HepG2 (cell line): ENCODE results near the gene GARS1. TPM values are rescaled to one million over a fixed set of nuclear protein-coding genes. Genes with fewer than 3 reads are reported as not detected.

Source experiments
- ATAC-seq: fragments of 200-7000 bp; cut with Tn5 transposase; 3 replicates; pipeline ENCODE4 v1.9.1; 2020; ENCODE audit warnings: mild to moderate bottlenecking, moderate library complexity
- BruUV-seq: library from RNA; stranded (reverse); fragments of 400-500 nt; replicated peaks from 2 replicates; lab custom pipeline; 2021; lab: Mats Ljungman, UMichigan
- CTCF ChIA-PET: fragments of 300-600 bp; formaldehyde crosslinking; extraction: SDS; loops from one replicate; lab custom pipeline; 2021; ENCODE audit warnings: low total read pairs, inconsistent platforms, low intra/inter-chr PET ratio; lab: Yijun Ruan, JAX
- POLR2A ChIA-PET: fragments of 350-600 bp; sonication (Branson Sonifier 250); formaldehyde crosslinking; loops from one replicate; lab custom pipeline; 2020; ENCODE audit warnings: antibody characterized with exemption, inconsistent platforms; lab: Yijun Ruan, JAX
- DNase-seq: peaks from one replicate; pipeline ENCODE4 v3.0.0-alpha.2; 2015; ENCODE audit warnings: low spot score
- FAIRE-seq: peaks from 3 replicates; lab custom pipeline; 2011; peaks lifted over from hg19 to GRCh38; lab: Jason Lieb, UNC
- H2AFZ ChIP-seq: one replicate; pipeline ENCODE4 v1.6.1; 2011; ENCODE audit warnings: low read length, inconsistent platforms
- H3K27ac ChIP-seq: fragments of 300-600 bp; 3 replicates; pipeline ENCODE4 v1.8.0; 2011; ENCODE audit warnings: mixed run types, mild to moderate bottlenecking, mixed read lengths, low read length, inconsistent platforms; ENCODE audit not compliant: insufficient read depth; ENCODE audit errors: extremely low read length
- H3K27me3 ChIP-seq, 2 experiments: fragments of 200-600 bp in 1 of 2; 2 replicates in 1 of 2; 3 replicates in 1 of 2; pipeline versions ENCODE4 v1.6.0 to v1.8.0; 2011; ENCODE audit warnings: low read length in 2 of 2, mild to moderate bottlenecking in 2 of 2, moderate library complexity in 2 of 2, inconsistent platforms in 1 of 2; ENCODE audit not compliant: insufficient read depth in 2 of 2, control insufficient read depth in 1 of 2
- H3K36me3 ChIP-seq, 2 experiments: fragments of 200-600 bp in 1 of 2; replicated peaks in 1 of 2; 2 replicates in 1 of 2; 3 replicates in 1 of 2; pipeline versions ENCODE4 v1.5.1 to v1.8.0; 2011; ENCODE audit warnings: low read length in 2 of 2, inconsistent platforms in 1 of 2; ENCODE audit not compliant: insufficient read depth in 2 of 2, control insufficient read depth in 1 of 2
- H3K4me1 ChIP-seq: 2 replicates; pipeline ENCODE4 v1.5.1; 2012; ENCODE audit warnings: low read length, inconsistent platforms; ENCODE audit not compliant: insufficient read depth
- H3K4me2 ChIP-seq: 2 replicates; pipeline ENCODE4 v1.6.0; 2011; ENCODE audit warnings: low read depth, low read length, inconsistent platforms
- H3K4me3 ChIP-seq, 3 experiments: fragments of 200-600 bp in 1 of 3; sonication (generic), shearing (Covaris generic) in 1 of 3; replicated peaks in 1 of 3; 2 replicates each; pipeline ENCODE4 v1.5.1; 2011 to 2016; ENCODE audit warnings: low read length in 3 of 3, inconsistent platforms in 2 of 3, low read depth in 2 of 3, mild to moderate bottlenecking in 2 of 3, control low read depth in 1 of 3, mixed read lengths in 1 of 3; ENCODE audit not compliant: insufficient read depth in 1 of 3
- H3K79me2 ChIP-seq: one replicate; pipeline ENCODE4 v1.6.1; 2011; ENCODE audit warnings: low read length, inconsistent platforms; ENCODE audit not compliant: insufficient read depth
- H3K9ac ChIP-seq: 2 replicates; pipeline ENCODE4 v1.6.0; 2011; ENCODE audit warnings: mild to moderate bottlenecking, low read depth, low read length, inconsistent platforms; ENCODE audit not compliant: insufficient read depth
- H3K9me3 ChIP-seq: 2 replicates; pipeline ENCODE4 v1.5.1; 2012; ENCODE audit warnings: mild to moderate bottlenecking, low read length
- H4K20me1 ChIP-seq: 2 replicates; pipeline ENCODE4 v1.6.0; 2011; ENCODE audit warnings: inconsistent platforms, mild to moderate bottlenecking, low read length, moderate library complexity; ENCODE audit not compliant: insufficient read depth
- ARID3A ChIP-seq: IDR thresholded peaks from 2 replicates; pipeline ENCODE4 v1.6.1; 2012; ENCODE audit warnings: low read depth, low read length, improper control_type of control experiment
- DDIT3 ChIP-seq: sonication (generic); formaldehyde crosslinking; IDR thresholded peaks from 2 replicates; pipeline ENCODE4 v1.4.0; 2020; ENCODE audit warnings: mild to moderate bottlenecking, missing genetic modification reagents
- DR1 ChIP-seq: sonication (generic); formaldehyde crosslinking; IDR thresholded peaks from 2 replicates; pipeline ENCODE4 v1.8.0; 2021; ENCODE audit warnings: mild to moderate bottlenecking, missing genetic modification reagents, inconsistent platforms
- ELF1 ChIP-seq: sonication (generic); formaldehyde crosslinking; IDR thresholded peaks from 2 replicates; pipeline ENCODE4 v1.4.0; 2020; ENCODE audit warnings: missing genetic modification reagents
- FOSL1 ChIP-seq: sonication (generic); formaldehyde crosslinking; IDR thresholded peaks from 2 replicates; pipeline ENCODE4 v1.9.0; 2021; ENCODE audit warnings: missing genetic modification reagents, borderline replicate concordance
- MEIS2 ChIP-seq: sonication (generic); formaldehyde crosslinking; IDR thresholded peaks from 2 replicates; pipeline ENCODE4 v1.9.0; 2021; ENCODE audit warnings: mild to moderate bottlenecking, missing genetic modification reagents
- MTA1 ChIP-seq: sonication (generic); formaldehyde crosslinking; IDR thresholded peaks from 2 replicates; pipeline ENCODE4 v1.4.0; 2020; ENCODE audit warnings: missing genetic modification reagents, mild to moderate bottlenecking, borderline replicate concordance
- NFYC ChIP-seq: IDR thresholded peaks from 2 replicates; pipeline ENCODE4 v1.6.1; 2016; ENCODE audit warnings: missing genetic modification reagents, missing compliant biosample characterization
- RXRA ChIP-seq: sonication (generic); formaldehyde crosslinking; IDR thresholded peaks from 2 replicates; pipeline ENCODE4 v1.5.1; 2020; ENCODE audit warnings: missing genetic modification reagents
- SRSF4 ChIP-seq: fragments of 200-400 bp; formaldehyde crosslinking; IDR thresholded peaks from one replicate; pipeline ENCODE4 v1.6.1; 2018; ENCODE audit warnings: mild to moderate bottlenecking, low read depth, low read length, moderate library complexity; ENCODE audit not compliant: poor library complexity, severe bottlenecking
- SYNCRIP ChIP-seq: fragments of 200-400 bp; formaldehyde crosslinking; IDR thresholded peaks from 2 replicates; pipeline ENCODE4 v1.6.1; 2018; ENCODE audit warnings: mild to moderate bottlenecking, low read depth, low read length; ENCODE audit not compliant: insufficient read depth
- ZBTB20 ChIP-seq: sonication (generic); formaldehyde crosslinking; IDR thresholded peaks from 2 replicates; pipeline ENCODE4 v1.8.1; 2023; ENCODE audit warnings: missing genetic modification reagents, low read depth, mild to moderate bottlenecking, borderline replicate concordance
- ZNF205 ChIP-seq: IDR thresholded peaks from 2 replicates; pipeline ENCODE4 v1.6.1; 2018; ENCODE audit warnings: missing biosample characterization, missing genetic modification reagents
- ZNF256 ChIP-seq: sonication (generic); formaldehyde crosslinking; conservative IDR thresholded peaks from 2 replicates; pipeline ENCODE4 v1.4.0; 2020; ENCODE audit warnings: missing genetic modification reagents
- ZNF34 ChIP-seq: sonication (generic); formaldehyde crosslinking; IDR thresholded peaks from 2 replicates; pipeline ENCODE4 v1.4.0; 2020; ENCODE audit warnings: mild to moderate bottlenecking, missing genetic modification reagents, borderline replicate concordance
- ZNF44 ChIP-seq: sonication (generic); formaldehyde crosslinking; IDR thresholded peaks from 2 replicates; pipeline ENCODE4 v1.5.1; 2020; ENCODE audit warnings: mild to moderate bottlenecking, missing genetic modification reagents
- ZNF83 ChIP-seq: sonication (generic); formaldehyde crosslinking; IDR thresholded peaks from 2 replicates; pipeline ENCODE4 v1.4.0; 2020; ENCODE audit warnings: missing genetic modification reagents, mild to moderate bottlenecking, borderline replicate concordance
- WGBS: methylation state at CpG from one replicate; pipeline ENCODE4 v1.1.6; 2017; ENCODE audit warnings: low lambda C conversion rate; 5-methylcytosine and 5-hydroxymethylcytosine counted together
- in situ Hi-C: cut with HindIII; loops from 2 replicates; pipeline ENCODE4 v1.10.0; 2017; ENCODE audit warnings: low pct_unique_long_range_greater_than_20kb; ENCODE audit not compliant: extremely low pct_ligation_motif_present
- intact Hi-C: fragments of 100-400 bp; cut with micrococcal nuclease; formaldehyde crosslinking; loops from one replicate; pipeline ENCODE4 v1.10.0; 2022; ENCODE audit not compliant: unreplicated experiment
- polyA plus RNA-seq, 8 experiments: library from polyadenylated mRNA; depleted of rRNA in 3 of 8; stranded (reverse) in 7 of 8; unstranded in 1 of 8; fragments of >200 nt; fragmentation: Illumina TruSeq in 4 of 8; extraction: Trizol in 4 of 8; gene quantifications; 2 replicates each; pipeline versions ENCODE4 v1.2.1 to v1.2.3, GENCODE V29; 2011 to 2016; ENCODE audit warnings: low read depth in 4 of 8, missing spikeins in 1 of 8, mixed read lengths in 1 of 8; ENCODE audit not compliant: insufficient read depth in 1 of 8
- total RNA-seq, 5 experiments: library from RNA; depleted of rRNA; stranded (reverse); fragments of >200 nt; fragmentation: Illumina TruSeq; extraction: Trizol; gene quantifications; 2 replicates each; pipeline ENCODE4 v1.2.3, GENCODE V29; 2016; ENCODE audit warnings: low read depth in 1 of 5
- TF ChIP-seq, protein P1 (sequence below): sonication (generic); formaldehyde crosslinking; IDR thresholded peaks from 2 replicates; pipeline ENCODE4 v1.4.0; 2020; ENCODE audit warnings: low read depth, mild to moderate bottlenecking, missing genetic modification reagents

The GARS1 gene
- total and polyA plus RNA-seq, 2 of the 13 experiments (the other 11 are each of a cell fraction or from before 2014, with no cell fraction given) = 140 to 460 TPM

- TF ChIP-seq ZBTB20 (CRISPR knock-in tag) (peak; percentile 90; the same call in 1 of the 2 replicates), ZNF34 (CRISPR knock-in tag) (no peak), ELF1 (CRISPR knock-in tag) (no peak), MEIS2 (CRISPR knock-in tag) (peak; percentile 90; the same call in 1 of the 2 replicates), SRSF4 (no peak), DDIT3 (CRISPR knock-in tag) (no peak), ARID3A (no peak)
- TF ChIP-seq, protein P1, sequence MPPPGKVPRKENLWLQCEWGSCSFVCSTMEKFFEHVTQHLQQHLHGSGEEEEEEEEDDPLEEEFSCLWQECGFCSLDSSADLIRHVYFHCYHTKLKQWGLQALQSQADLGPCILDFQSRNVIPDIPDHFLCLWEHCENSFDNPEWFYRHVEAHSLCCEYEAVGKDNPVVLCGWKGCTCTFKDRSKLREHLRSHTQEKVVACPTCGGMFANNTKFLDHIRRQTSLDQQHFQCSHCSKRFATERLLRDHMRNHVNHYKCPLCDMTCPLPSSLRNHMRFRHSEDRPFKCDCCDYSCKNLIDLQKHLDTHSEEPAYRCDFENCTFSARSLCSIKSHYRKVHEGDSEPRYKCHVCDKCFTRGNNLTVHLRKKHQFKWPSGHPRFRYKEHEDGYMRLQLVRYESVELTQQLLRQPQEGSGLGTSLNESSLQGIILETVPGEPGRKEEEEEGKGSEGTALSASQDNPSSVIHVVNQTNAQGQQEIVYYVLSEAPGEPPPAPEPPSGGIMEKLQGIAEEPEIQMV = no peak
These were observed 77.3 kb downstream of the GARS1 start (continued) for GRCh38 chr7:30671793-30672465.

GRCh38 chr7:30674420-30674819 is 79.7 kb downstream of the GARS1 start:
- ATAC-seq (no peak), DNase-seq (no peak), FAIRE-seq (no peak)
- H3K4me1 ChIP-seq = no peaks in the 10 kb centered on the region
- no peaks in the 10 kb centered on the region for H3K9me3 ChIP-seq
- H3K36me3 ChIP-seq = no peaks in the 10 kb centered on the region
- intact Hi-C loops = no loop called here
- no peak overlapping the region for H3K9ac ChIP-seq
- WGBS = 0% methylated on average over 1 of the region's 1 CpG
- ChIA-PET CTCF (no interaction called here), POLR2A (no interaction called here)
- H3K4me3 ChIP-seq = no peak overlapping the region
- H3K27me3 ChIP-seq = peaks cover 3 to 14% of the 10 kb centered on the region in 2 experiments; a peak in 3 of 5 replicates
- in situ Hi-C loops = no loop called here
- no peak overlapping the region for H3K27ac ChIP-seq
- H3K4me2 ChIP-seq = no peak overlapping the region
- no peaks in the 10 kb centered on the region for H4K20me1 ChIP-seq
- H3K79me2 ChIP-seq = no peaks in the 10 kb centered on the region
- no peak overlapping the region for H2AFZ ChIP-seq
- no TSS peak for BruUV-seq
- TF ChIP-seq ZNF205 (CRISPR knock-in tag) (no peak), RXRA (no peak), SYNCRIP (no peak), DR1 (no peak), ZNF83 (CRISPR knock-in tag) (no peak), FOSL1 (CRISPR knock-in tag) (no peak), ZNF44 (no peak), ZNF256 (CRISPR knock-in tag) (no peak), MTA1 (no peak), NFYC (CRISPR knock-in tag) (no peak)
